Right ventricle myocardium inferior (tissue), 1 donor: ENCODE data around the gene PLBD2. TPM values are rescaled to one million over a fixed set of nuclear protein-coding genes. Genes with fewer than 3 reads are reported as not detected.

Experiments
- ATAC-seq: fragments of 200-7000 bp; cut with Tn5 transposase; one replicate; pipeline ENCODE4 v1.9.1; 2020; ENCODE audit warnings: mild to moderate bottlenecking, moderate library complexity
- DNase-seq: peaks from one replicate; pipeline ENCODE4 v3.0.0; 2021; ENCODE audit errors: missing footprints
- intact Hi-C: fragments of 100-400 bp; cut with DNase I; formaldehyde crosslinking; loops from one replicate; pipeline ENCODE4 v1.11.0; 2022
- long read RNA-seq: library from polyadenylated mRNA; unstranded; transcript quantifications from one replicate; pipeline ENCODE4 v2.0.0, GENCODE V29; 2021
- total RNA-seq: library from RNA; stranded (reverse); fragmentation: NEBNext Ultra II Directional; extraction: Animal tissue kit (Norgen Biotek cat#: 25700); gene quantifications from one replicate; pipeline ENCODE4 v1.2.1, GENCODE V29; 2021
- donor health status: DM: no; HTN: yes; CAD: no; lungs with severe emphysema.

The PLBD2 gene
- total RNA-seq: 40.3 TPM
- long read RNA-seq, full-length matches to known transcripts: 28 of 31 reads
- long read RNA-seq, partial matches to known transcripts: 3 of 31 reads
- long read RNA-seq, other reads (novel, unspliced or antisense): 0 of 31 reads

- DNase-seq (peak; percentile 98), ATAC-seq (peak; percentile 97)
- intact Hi-C loops: loop anchor here (2.0 kb wide), 1 partner anchor 24 kb away; the partner anchor contains the start of gene SLC8B1
Measured at GRCh38 chr12:113358381-113359132, at the start of gene PLBD2. PLBD2 (plus strand) TSS chr12:113358587; CDS start chr12:113358601, 14 bp downstream.

GRCh38 chr12:113310489-113310888, 47.9 kb upstream of the PLBD2 start:
- DNase-seq: no peak
- ATAC-seq: no peak
- intact Hi-C loops: loop anchor here (5.0 kb wide), 1 partner anchor 602 kb away; no protein-coding TSS in a partner anchor

- DNase-seq (no peak), ATAC-seq (no peak)
- intact Hi-C loops: loop anchor here (5.0 kb wide), 1 partner anchor 598 kb away; no protein-coding TSS in a partner anchor
Measured at GRCh38 chr12:113314121-113314529, 44.3 kb upstream of the PLBD2 start.

GRCh38 chr12:113315358-113315757, 43.0 kb upstream of the PLBD2 start:
- DNase-seq (no peak), ATAC-seq (peak; percentile 24)
- intact Hi-C loops: no loop called here

- intact Hi-C loops: no loop called here
- DNase-seq (no peak), ATAC-seq (no peak)
Measured at GRCh38 chr12:113316155-113316554, 42.2 kb upstream of the PLBD2 start.

GRCh38 chr12:113317122-113317521, 41.3 kb upstream of the PLBD2 start:
- ATAC-seq: no peak
- intact Hi-C loops: no loop called here

GRCh38 chr12:113318046-113318656, 40.2 kb upstream of the PLBD2 start:
- intact Hi-C loops: no loop called here
- no peak for DNase-seq
- ATAC-seq: no peak

More at GRCh38 chr12:113317122-113317521, 41.3 kb upstream of the PLBD2 start:
- DNase-seq: no peak

- intact Hi-C loops: no loop called here
- ATAC-seq (no peak), DNase-seq (no peak)
Measured at GRCh38 chr12:113318900-113319628, 39.3 kb upstream of the PLBD2 start.

GRCh38 chr12:113320401-113320800, 38.0 kb upstream of the PLBD2 start:
- no peak for ATAC-seq
- intact Hi-C loops: no loop called here
- no peak for DNase-seq

GRCh38 chr12:113322343-113322742, 36.0 kb upstream of the PLBD2 start:
- ATAC-seq (no peak), DNase-seq (no peak)
- intact Hi-C loops: no loop called here

GRCh38 chr12:113325916-113326315, 32.5 kb upstream of the PLBD2 start:
- intact Hi-C loops: no loop called here
- DNase-seq (no peak), ATAC-seq (peak; percentile 80)

- ATAC-seq: peak; percentile 32
- no peak for DNase-seq
- intact Hi-C loops: no loop called here
Measured at GRCh38 chr12:113326775-113327395, 31.5 kb upstream of the PLBD2 start.

GRCh38 chr12:113328368-113328889, 30.0 kb upstream of the PLBD2 start:
- no peak for ATAC-seq
- intact Hi-C loops: no loop called here
- DNase-seq: no peak

GRCh38 chr12:113329022-113329790, 29.2 kb upstream of the PLBD2 start:
- intact Hi-C loops: no loop called here
- DNase-seq: no peak
- ATAC-seq: no peak

GRCh38 chr12:113329791-113330417, 28.5 kb upstream of the PLBD2 start:
- intact Hi-C loops: no loop called here
- no peak for ATAC-seq
- no peak for DNase-seq

GRCh38 chr12:113330505-113330904, 27.9 kb upstream of the PLBD2 start:
- intact Hi-C loops: no loop called here
- ATAC-seq (no peak), DNase-seq (no peak)

GRCh38 chr12:113332688-113333417, 25.5 kb upstream of the PLBD2 start:
- DNase-seq (no peak), ATAC-seq (no peak)
- intact Hi-C loops: no loop called here
